Prostate gland (tissue), 2 donors: ENCODE measurements around the gene CFTR.

ENCODE experiments used
- CTCF ChIP-seq, 4 experiments: fragments of 200-600 bp in 2 of 4; fragments of 450-650 bp in 2 of 4; sonication (generic) in 2 of 4; IDR thresholded peaks; 1 replicate in 3 of 4; 2 replicates in 1 of 4; pipeline ENCODE4 v1.5.1; 2016 to 2019; ENCODE audit warnings: antibody characterized with exemption in 4 of 4, mild to moderate bottlenecking in 2 of 4, moderate library complexity in 2 of 4
- POLR2A ChIP-seq: fragments of 450-650 bp; IDR thresholded peaks from one replicate; pipeline ENCODE4 v1.6.1; 2016; ENCODE audit warnings: antibody characterized with exemption, mild to moderate bottlenecking
- POLR2AphosphoS5 ChIP-seq: sonication (generic); formaldehyde crosslinking; IDR thresholded peaks from one replicate; pipeline ENCODE4 v1.6.1; 2017; ENCODE audit warnings: antibody characterized with exemption

DNA sequence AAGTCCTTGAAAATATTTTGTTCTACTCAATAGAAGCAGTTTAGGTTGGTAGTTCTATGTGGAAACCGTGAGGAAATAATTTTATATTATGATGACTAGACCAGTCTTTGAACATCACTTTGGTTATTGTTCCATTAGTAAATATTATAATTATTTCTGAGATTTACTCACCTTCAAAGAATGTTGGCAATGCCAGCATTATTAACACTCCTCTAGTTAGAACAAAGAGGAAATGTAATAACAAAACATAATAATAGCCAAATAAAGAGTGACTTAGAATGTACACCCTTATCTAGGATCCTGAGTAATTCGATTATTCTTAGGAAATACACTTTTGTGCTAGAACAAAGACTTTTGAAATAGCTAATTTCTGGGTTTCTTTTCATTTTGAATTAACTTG is 121.1 kb downstream of the CFTR start:
- TF ChIP-seq POLR2A (no peak), POLR2AphosphoS5 (no peak), CTCF (IDR thresholded peaks at IDR 0.05) (no peak)
